ENCODE data around the gene PRR12. TPM values are rescaled to one million over a fixed set of nuclear protein-coding genes. Genes with fewer than 3 reads are reported as not detected.

PRR12 gene
- total RNA-seq, 3 donors from 2014 or later = 24.2 to 37.3 (median 26.2) TPM

- TF ChIP-seq, protein P1, sequence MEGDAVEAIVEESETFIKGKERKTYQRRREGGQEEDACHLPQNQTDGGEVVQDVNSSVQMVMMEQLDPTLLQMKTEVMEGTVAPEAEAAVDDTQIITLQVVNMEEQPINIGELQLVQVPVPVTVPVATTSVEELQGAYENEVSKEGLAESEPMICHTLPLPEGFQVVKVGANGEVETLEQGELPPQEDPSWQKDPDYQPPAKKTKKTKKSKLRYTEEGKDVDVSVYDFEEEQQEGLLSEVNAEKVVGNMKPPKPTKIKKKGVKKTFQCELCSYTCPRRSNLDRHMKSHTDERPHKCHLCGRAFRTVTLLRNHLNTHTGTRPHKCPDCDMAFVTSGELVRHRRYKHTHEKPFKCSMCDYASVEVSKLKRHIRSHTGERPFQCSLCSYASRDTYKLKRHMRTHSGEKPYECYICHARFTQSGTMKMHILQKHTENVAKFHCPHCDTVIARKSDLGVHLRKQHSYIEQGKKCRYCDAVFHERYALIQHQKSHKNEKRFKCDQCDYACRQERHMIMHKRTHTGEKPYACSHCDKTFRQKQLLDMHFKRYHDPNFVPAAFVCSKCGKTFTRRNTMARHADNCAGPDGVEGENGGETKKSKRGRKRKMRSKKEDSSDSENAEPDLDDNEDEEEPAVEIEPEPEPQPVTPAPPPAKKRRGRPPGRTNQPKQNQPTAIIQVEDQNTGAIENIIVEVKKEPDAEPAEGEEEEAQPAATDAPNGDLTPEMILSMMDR (IDR thresholded peaks at IDR 0.05) = no peak
- DNase-seq = peak in 2 of 3 donors; percentile 43 to 83
- Histone ChIP-seq H3K36me3 (ENCODE audit: low read depth) (no peaks in the 10 kb centered on the region), H3K4me3 (no peak overlapping the region), H3K9me3 (no peaks in the 10 kb centered on the region), H3K4me1 (ENCODE audit: low read depth) (peaks cover 48% of the 10 kb centered on the region)
- ATAC-seq = peak; percentile 63
- intact Hi-C loops (cut with DNase I, micrococcal nuclease) = no loop called here
Measured at GRCh38 chr19:49570997-49571676, 19.8 kb upstream of the PRR12 start.

DNA sequence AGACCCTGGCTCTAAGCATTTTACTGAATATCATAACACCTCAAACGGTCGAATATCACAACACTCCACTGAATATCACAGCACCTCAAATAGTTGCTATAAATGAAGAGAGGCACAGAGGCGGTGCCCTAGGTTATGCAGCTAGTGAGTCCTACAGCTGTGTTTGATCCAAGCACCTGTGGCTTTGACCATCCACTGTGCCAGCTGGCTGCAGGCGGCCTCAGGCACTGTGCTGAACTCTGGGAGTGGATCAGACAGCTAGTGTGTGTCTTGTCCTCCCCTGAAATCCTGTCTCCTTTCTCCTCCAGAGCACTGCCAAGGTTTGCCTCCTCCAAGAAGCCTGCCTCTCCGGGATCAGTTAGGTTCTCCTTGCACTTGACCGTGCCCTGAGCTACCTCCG, 18.0 kb upstream of the PRR12 start:
- Histone ChIP-seq H3K4me1 (ENCODE audit: low read depth) (peaks cover 32% of the 10 kb centered on the region), H3K9me3 (no peaks in the 10 kb centered on the region), H3K36me3 (ENCODE audit: low read depth) (no peaks in the 10 kb centered on the region), H3K4me3 (no peak overlapping the region)
- TF ChIP-seq, protein P1 (IDR thresholded peaks at IDR 0.05) = no peak
- DNase-seq = no peak
- ATAC-seq = no peak
- intact Hi-C loops (cut with DNase I, micrococcal nuclease) = no loop called here

DNA sequence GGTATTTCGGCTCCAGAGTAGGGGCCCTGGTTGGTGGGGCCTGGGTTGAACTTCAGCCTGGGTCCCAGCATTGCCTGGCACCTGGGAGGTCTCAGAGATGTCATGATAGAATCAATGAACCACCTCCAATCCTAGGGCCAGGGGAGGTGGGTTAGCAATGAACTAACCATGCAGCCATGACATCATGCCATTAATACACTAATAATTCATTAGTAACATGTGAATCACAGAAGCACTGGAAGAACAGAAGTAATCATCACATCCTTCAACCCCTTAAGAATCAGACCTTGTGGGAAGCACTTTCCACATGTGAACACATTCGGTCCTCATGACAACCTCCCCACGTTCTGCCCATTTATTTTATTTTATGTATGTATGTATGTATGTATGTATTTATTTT, 17.6 kb upstream of the PRR12 start:
- peaks cover 29% of the 10 kb centered on the region for H3K4me1 ChIP-seq (ENCODE audit: low read depth)
- TF ChIP-seq, protein P1 (IDR thresholded peaks at IDR 0.05) = no peak
- DNase-seq (no peak), ATAC-seq (no peak)
- intact Hi-C loops (cut with DNase I, micrococcal nuclease) = no loop called here
- no peaks in the 10 kb centered on the region for H3K9me3 ChIP-seq
- no peak overlapping the region for H3K4me3 ChIP-seq
- H3K36me3 ChIP-seq (ENCODE audit: low read depth) = no peaks in the 10 kb centered on the region

- DNase-seq = no peak
- ATAC-seq = no peak
- H3K9me3 ChIP-seq = no peaks in the 10 kb centered on the region
- TF ChIP-seq, protein P1 (IDR thresholded peaks at IDR 0.05) = no peak
- H3K4me3 ChIP-seq = no peak overlapping the region
- peaks cover 26% of the 10 kb centered on the region for H3K4me1 ChIP-seq (ENCODE audit: low read depth)
- H3K36me3 ChIP-seq (ENCODE audit: low read depth) = no peaks in the 10 kb centered on the region
- intact Hi-C loops (cut with DNase I, micrococcal nuclease) = no loop called here
Measured at GRCh38 chr19:49574206-49574755, 16.7 kb upstream of the PRR12 start.

DNA sequence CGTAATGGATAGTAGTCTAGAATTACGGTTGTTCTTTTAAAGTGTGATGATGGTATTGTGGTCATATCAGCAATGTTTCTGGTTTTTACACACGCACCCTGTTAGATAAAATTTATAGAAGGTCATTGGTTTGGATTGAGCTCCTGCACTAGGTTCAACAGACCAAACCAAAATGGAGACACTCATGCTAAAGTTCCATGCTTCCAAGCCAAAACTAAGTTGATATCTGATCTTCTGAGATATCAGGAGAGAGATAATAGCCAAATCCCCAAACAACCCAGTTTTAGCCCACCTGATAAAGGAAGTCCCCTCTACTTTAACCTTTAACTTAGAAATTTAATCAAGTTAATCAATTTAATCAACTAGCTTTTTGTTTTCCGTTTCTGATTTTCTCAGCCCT, 11.8 kb upstream of the PRR12 start:
- ATAC-seq (no peak), DNase-seq (no peak)
- no peak overlapping the region for H3K4me3 ChIP-seq
- TF ChIP-seq, protein P1 (IDR thresholded peaks at IDR 0.05) = no peak
- H3K4me1 ChIP-seq (ENCODE audit: low read depth) = peaks cover 9% of the 10 kb centered on the region
- no peaks in the 10 kb centered on the region for H3K9me3 ChIP-seq
- no peaks in the 10 kb centered on the region for H3K36me3 ChIP-seq (ENCODE audit: low read depth)
- intact Hi-C loops (cut with DNase I, micrococcal nuclease) = no loop called here
